Activated B cell treated with CpG ODN at 0.5 μM for 24 hours (primary cell): Measurements from ENCODE around the gene SSR1. TPM values are rescaled to one million over a fixed set of nuclear protein-coding genes. Genes with fewer than 3 reads are reported as not detected.
A peak's percentile ranks its signal among the peaks of the same experiment; 100 is the strongest.
"Not testable (repeated sequence)": the region's sequence is repeated elsewhere in the genome, so short reads cannot be mapped to it uniquely, and the experiment has no call there.

ENCODE experiments used
- ATAC-seq: fragments of 200-7000 bp; cut with Tn5 transposase; one replicate; pipeline ENCODE4 v1.10.0; 2021; ENCODE audit warnings: low read depth, mild to moderate bottlenecking, moderate library complexity
- CTCF ChIA-PET: fragments of 350-600 bp; sonication (Branson Sonifier 250); formaldehyde crosslinking; loops from one replicate; lab custom pipeline; 2021; ENCODE audit warnings: antibody characterized with exemption; lab: Charles Lee
- POLR2A ChIA-PET: fragments of 350-600 bp; sonication (Branson Sonifier 250); formaldehyde crosslinking; loops from one replicate; lab custom pipeline; 2021; ENCODE audit warnings: antibody characterized with exemption; lab: Charles Lee
- DNase-seq: peaks from one replicate; pipeline ENCODE4 v3.0.0; 2022
- H3K27ac Mint-ChIP-seq: one replicate; pipeline ENCODE4 v1.8.0; 2020; ENCODE audit warnings: mixed read lengths
- H3K27me3 Mint-ChIP-seq: one replicate; pipeline ENCODE4 v1.8.0; 2021; ENCODE audit warnings: mixed read lengths
- H3K36me3 Mint-ChIP-seq: one replicate; pipeline ENCODE4 v1.8.0; 2021; ENCODE audit warnings: low read depth, mixed read lengths
- H3K4me1 Mint-ChIP-seq: one replicate; pipeline ENCODE4 v1.8.0; 2021; ENCODE audit warnings: mixed read lengths
- H3K4me3 Mint-ChIP-seq: one replicate; pipeline ENCODE4 v1.8.0; 2020; ENCODE audit warnings: mild to moderate bottlenecking, mixed read lengths
- H3K9me3 Mint-ChIP-seq: one replicate; pipeline ENCODE4 v1.8.0; 2020; ENCODE audit warnings: mixed read lengths
- CTCF ChIP-seq: fragments of 200-600 bp; IDR thresholded peaks from one replicate; pipeline ENCODE4 v1.8.0; 2022; ENCODE audit warnings: antibody characterized with exemption, mild to moderate bottlenecking
- intact Hi-C: fragments of 100-400 bp; cut with micrococcal nuclease; formaldehyde crosslinking; loops from one replicate; pipeline ENCODE4 v1.15.1; 2024
- total RNA-seq: library from RNA; stranded (reverse); gene quantifications from 2 replicates; pipeline ENCODE4 v1.2.3, GENCODE V29; 2022

Gene SSR1
- total RNA-seq, 1 donor from 2014 or later = 86.7 TPM

- ATAC-seq = no peak
- CTCF ChIA-PET = no interaction called here
- intact Hi-C loops = no loop called here
- H3K9me3 Mint-ChIP-seq = no peaks in the 10 kb centered on the region
- peaks cover 8% of the 10 kb centered on the region for H3K36me3 Mint-ChIP-seq
- TF ChIP-seq CTCF = no peak
- DNase-seq = no peak
- peaks cover 22% of the 10 kb centered on the region for H3K4me1 Mint-ChIP-seq
- POLR2A ChIA-PET = interaction anchor here (0.6 to 6.9 kb wide), 2 partner anchors 9 to 73 kb away, joined by 3 to 75 read pairs; partner anchors contain the start of genes CAGE1 and RIOK1
- H3K27ac Mint-ChIP-seq = no peak overlapping the region
- H3K4me3 Mint-ChIP-seq = no peak overlapping the region
- H3K27me3 Mint-ChIP-seq = no peaks in the 10 kb centered on the region
Measured at GRCh38 chr6:7315948-7316365, 3.0 kb upstream of the SSR1 start.

- H3K36me3 Mint-ChIP-seq, H3K27me3 Mint-ChIP-seq, ATAC-seq, intact Hi-C loops, DNase-seq, H3K9me3 Mint-ChIP-seq, H3K27ac Mint-ChIP-seq, H3K4me3 Mint-ChIP-seq: not testable (repeated sequence)
- POLR2A ChIA-PET = interaction anchor here (0.7 to 6.9 kb wide), 2 partner anchors 74 to 1686 kb away, joined by 6 to 75 read pairs; partner anchors contain the start of genes CAGE1 and RIOK1
- CTCF ChIA-PET = interaction anchor here (0.8 kb wide), 1 partner anchor 16 kb away, joined by 4 read pairs; no protein-coding TSS in a partner anchor
- peaks cover 26% of the 10 kb centered on the region for H3K4me1 Mint-ChIP-seq
Measured at GRCh38 chr6:7315087-7315947, 2.3 kb upstream of the SSR1 start.

- intact Hi-C loops = loop anchor here (5.0 kb wide), 1 partner anchor 257 kb away; no protein-coding TSS in a partner anchor
- H3K36me3 Mint-ChIP-seq = peaks cover 16% of the 10 kb centered on the region
- POLR2A ChIA-PET = interaction anchor here (0.7 to 6.9 kb wide), 3 partner anchors 75 to 1685 kb away, joined by 6 to 75 read pairs (median 7); partner anchors contain the start of genes CAGE1, RIOK1 and SNRNP48
- H3K27me3 Mint-ChIP-seq = no peaks in the 10 kb centered on the region
- no peak for DNase-seq
- no peak for TF ChIP-seq CTCF
- CTCF ChIA-PET = no interaction called here
- H3K4me1 Mint-ChIP-seq = peaks cover 28% of the 10 kb centered on the region
- no peak overlapping the region for H3K4me3 Mint-ChIP-seq
- H3K27ac Mint-ChIP-seq = no peak overlapping the region
- no peak for ATAC-seq
- no peaks in the 10 kb centered on the region for H3K9me3 Mint-ChIP-seq
Measured at GRCh38 chr6:7314414-7314813, 1.4 kb upstream of the SSR1 start.

GRCh38 chr6:7313505-7314165 is 636 bp upstream of the SSR1 start:
- no peaks in the 10 kb centered on the region for H3K27me3 Mint-ChIP-seq
- H3K4me3 Mint-ChIP-seq = peak overlapping the region; percentile 94
- H3K9me3 Mint-ChIP-seq = no peaks in the 10 kb centered on the region
- CTCF ChIA-PET = no interaction called here
- DNase-seq (no peak), ATAC-seq (no peak)
- peak overlapping the region; percentile 84 for H3K27ac Mint-ChIP-seq
- H3K36me3 Mint-ChIP-seq = peaks cover 24% of the 10 kb centered on the region
- intact Hi-C loops = loop anchor here (1.0 to 5.0 kb wide), 5 partner anchors 36 to 751 kb away; partner anchors contain the start of genes BLOC1S5, CAGE1, RIOK1 and SNRNP48
- no peak for TF ChIP-seq CTCF
- POLR2A ChIA-PET = interaction anchor here (0.7 to 6.9 kb wide), 5 partner anchors 11 to 276 kb away, joined by 3 to 75 read pairs (median 7); partner anchors contain the start of genes CAGE1, RIOK1 and SNRNP48
- peaks cover 33% of the 10 kb centered on the region for H3K4me1 Mint-ChIP-seq

GRCh38 chr6:7311917-7312615 is 933 bp downstream of the SSR1 start:
- ChIA-PET CTCF (no interaction called here), POLR2A (interaction anchor here (0.6 to 6.9 kb wide), 7 partner anchors 12 to 280 kb away, joined by 3 to 75 read pairs (median 3); partner anchors contain the start of genes CAGE1, RIOK1 and SNRNP48)
- peak overlapping the region; percentile 94 for H3K4me3 Mint-ChIP-seq
- H3K9me3 Mint-ChIP-seq = no peaks in the 10 kb centered on the region
- H3K36me3 Mint-ChIP-seq = peaks cover 39% of the 10 kb centered on the region
- TF ChIP-seq CTCF = no peak
- no peak for DNase-seq
- no peaks in the 10 kb centered on the region for H3K27me3 Mint-ChIP-seq
- H3K4me1 Mint-ChIP-seq = peaks cover 43% of the 10 kb centered on the region
- peak overlapping the region; percentile 76 for H3K27ac Mint-ChIP-seq
- intact Hi-C loops = loop anchor here (1.0 to 5.0 kb wide), 3 partner anchors 12 to 255 kb away; no protein-coding TSS in a partner anchor
- ATAC-seq = no peak
